Activated T-helper 2 cell treated with anti-CD3 and anti-CD28 coated beads, Interferon-gamma antibody, Interleukin-2, Interleukin-4, amounts not matched to agents 10 μg/mL and 5 μg/mL and 100 μg/mL, durations not matched to agents 14 hours and 24 hours and 36 hours (primary cell): Measurements from ENCODE around the gene TRHDE. TPM values are rescaled to one million over a fixed set of nuclear protein-coding genes. Genes with fewer than 3 reads are reported as not detected.

Source experiments
- DNase-seq: peaks from one replicate; pipeline ENCODE4 v3.0.0; 2021; ENCODE audit warnings: low spot score
- H3K27ac Mint-ChIP-seq: one replicate; pipeline ENCODE4 v1.8.0; 2021; ENCODE audit warnings: mixed read lengths
- H3K27me3 Mint-ChIP-seq: one replicate; pipeline ENCODE4 v1.8.0; 2021; ENCODE audit warnings: low read depth, mixed read lengths
- H3K36me3 Mint-ChIP-seq: one replicate; pipeline ENCODE4 v1.8.0; 2021; ENCODE audit warnings: low read depth, mixed read lengths
- H3K4me1 Mint-ChIP-seq: one replicate; pipeline ENCODE4 v1.8.0; 2021; ENCODE audit warnings: low read depth, mixed read lengths
- H3K4me3 Mint-ChIP-seq: one replicate; pipeline ENCODE4 v1.8.0; 2021; ENCODE audit warnings: low read depth, mild to moderate bottlenecking, moderate library complexity, mixed read lengths
- H3K9me3 Mint-ChIP-seq: one replicate; pipeline ENCODE4 v1.8.0; 2021; ENCODE audit warnings: mixed read lengths
- intact Hi-C: fragments of 100-400 bp; cut with micrococcal nuclease; formaldehyde crosslinking; loops from one replicate; pipeline ENCODE4 v1.15.1; 2023
- total RNA-seq: library from RNA; stranded (reverse); gene quantifications from 2 replicates; pipeline ENCODE4 v1.2.3, GENCODE V29; 2022

Gene TRHDE
- total RNA-seq, 1 donor from 2014 or later = not detected

- H3K36me3 Mint-ChIP-seq = no peaks in the 10 kb centered on the region
- H3K27ac Mint-ChIP-seq = no peak overlapping the region
- no peaks in the 10 kb centered on the region for H3K27me3 Mint-ChIP-seq
- intact Hi-C loops = no loop called here
- no peak overlapping the region for H3K4me3 Mint-ChIP-seq
- no peak for DNase-seq
- H3K4me1 Mint-ChIP-seq = no peaks in the 10 kb centered on the region
- H3K9me3 Mint-ChIP-seq = peaks cover 19% of the 10 kb centered on the region
Measured at GRCh38 chr12:72434999-72435398, 162.8 kb downstream of the TRHDE start.

GRCh38 chr12:72442217-72442616 lies 170.0 kb downstream of the TRHDE start:
- intact Hi-C loops = no loop called here
- H3K4me1 Mint-ChIP-seq = no peaks in the 10 kb centered on the region
- no peak overlapping the region for H3K27ac Mint-ChIP-seq
- H3K9me3 Mint-ChIP-seq = peaks cover 31% of the 10 kb centered on the region
- no peak for DNase-seq
- H3K36me3 Mint-ChIP-seq = no peaks in the 10 kb centered on the region
- no peaks in the 10 kb centered on the region for H3K27me3 Mint-ChIP-seq
- no peak overlapping the region for H3K4me3 Mint-ChIP-seq

DNA sequence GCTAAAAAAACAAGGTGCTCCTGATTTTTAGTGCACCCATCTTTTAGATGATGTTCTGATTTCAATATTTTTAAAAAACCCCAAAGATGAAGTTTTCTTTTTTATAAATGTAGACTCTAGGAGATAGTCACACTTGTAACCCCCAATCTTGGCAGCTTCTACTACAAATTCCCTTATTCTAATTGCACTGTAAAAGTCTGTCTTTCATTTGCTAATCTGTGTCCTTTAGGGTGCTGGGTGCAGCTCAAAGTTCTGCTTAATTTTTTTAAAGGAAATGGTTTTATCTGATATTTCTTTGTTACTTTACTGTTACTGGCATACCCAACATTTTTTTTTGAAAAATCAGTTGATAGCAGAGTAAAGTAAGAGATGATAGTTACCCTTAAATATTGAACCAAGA lies 172.0 kb downstream of the TRHDE start:
- intact Hi-C loops = no loop called here
- no peaks in the 10 kb centered on the region for H3K36me3 Mint-ChIP-seq
- no peaks in the 10 kb centered on the region for H3K4me1 Mint-ChIP-seq
- H3K9me3 Mint-ChIP-seq = peaks cover 19% of the 10 kb centered on the region
- no peak for DNase-seq
- H3K4me3 Mint-ChIP-seq = no peak overlapping the region
- no peaks in the 10 kb centered on the region for H3K27me3 Mint-ChIP-seq
- H3K27ac Mint-ChIP-seq = no peak overlapping the region

- no peaks in the 10 kb centered on the region for H3K27me3 Mint-ChIP-seq
- peaks cover 16% of the 10 kb centered on the region for H3K9me3 Mint-ChIP-seq
- H3K4me1 Mint-ChIP-seq = no peaks in the 10 kb centered on the region
- no peak overlapping the region for H3K4me3 Mint-ChIP-seq
- no peak for DNase-seq
- no peak overlapping the region for H3K27ac Mint-ChIP-seq
- intact Hi-C loops = no loop called here
- H3K36me3 Mint-ChIP-seq = no peaks in the 10 kb centered on the region
Measured at GRCh38 chr12:72444566-72444965, 172.4 kb downstream of the TRHDE start.

- H3K36me3 Mint-ChIP-seq = no peaks in the 10 kb centered on the region
- H3K27me3 Mint-ChIP-seq = no peaks in the 10 kb centered on the region
- H3K4me3 Mint-ChIP-seq = no peak overlapping the region
- H3K27ac Mint-ChIP-seq = no peak overlapping the region
- H3K4me1 Mint-ChIP-seq = no peaks in the 10 kb centered on the region
- no peak for DNase-seq
- H3K9me3 Mint-ChIP-seq = peaks cover 14% of the 10 kb centered on the region
- intact Hi-C loops = no loop called here
Measured at GRCh38 chr12:72448089-72448488, 175.9 kb downstream of the TRHDE start.

DNA sequence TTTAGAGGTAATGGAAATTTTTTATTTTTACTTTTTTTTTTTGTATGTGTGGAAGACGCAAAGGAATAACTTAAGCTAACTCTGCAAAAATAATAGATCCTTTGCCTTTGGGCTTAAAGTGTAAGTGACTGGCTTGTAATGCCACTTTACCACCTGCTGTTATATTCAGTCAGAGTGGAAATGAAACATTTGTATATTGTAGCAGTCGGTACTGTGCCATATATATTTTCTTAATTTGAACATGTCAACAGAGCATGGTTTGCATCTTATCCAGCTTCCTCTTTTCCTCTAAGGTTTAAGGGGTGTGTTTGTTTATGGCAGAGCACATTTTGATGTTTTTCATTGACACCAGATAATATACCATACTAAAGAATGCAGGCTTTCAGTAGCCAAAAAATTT lies 176.6 kb downstream of the TRHDE start:
- H3K27ac Mint-ChIP-seq = no peak overlapping the region

GRCh38 chr12:72453066-72453465 lies 180.9 kb downstream of the TRHDE start:
- intact Hi-C loops = no loop called here
- Mint-ChIP-seq H3K27ac (no peak overlapping the region), H3K4me1 (no peaks in the 10 kb centered on the region), H3K27me3 (no peaks in the 10 kb centered on the region), H3K9me3 (peaks cover 13% of the 10 kb centered on the region), H3K4me3 (no peak overlapping the region), H3K36me3 (no peaks in the 10 kb centered on the region)
- DNase-seq = no peak

More for the DNA sequence above, 176.6 kb downstream of the TRHDE start:
- no peaks in the 10 kb centered on the region for H3K36me3 Mint-ChIP-seq
- H3K27me3 Mint-ChIP-seq = no peaks in the 10 kb centered on the region
- intact Hi-C loops = no loop called here
- no peaks in the 10 kb centered on the region for H3K4me1 Mint-ChIP-seq
- H3K4me3 Mint-ChIP-seq = no peak overlapping the region
- H3K9me3 Mint-ChIP-seq = peaks cover 17% of the 10 kb centered on the region
- no peak for DNase-seq

DNA sequence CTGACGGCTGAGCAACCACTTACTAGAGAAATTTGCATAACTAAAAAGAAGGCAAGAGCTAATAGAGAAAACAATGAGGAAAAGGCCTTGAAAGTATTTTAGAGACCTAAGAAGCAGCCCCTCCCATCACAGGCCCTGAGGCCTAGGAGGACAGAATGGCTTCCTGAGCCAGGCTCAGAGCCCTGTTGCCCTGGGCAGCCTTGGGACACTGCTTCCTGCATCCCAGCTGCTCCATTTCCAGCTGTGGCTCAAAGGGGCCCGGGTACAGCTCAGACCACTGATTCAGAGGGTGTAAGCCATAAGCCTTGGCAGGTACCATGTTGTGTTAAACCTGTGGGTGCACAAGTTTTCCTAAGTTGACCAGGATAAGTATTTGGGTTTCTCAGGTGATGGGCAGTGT lies 181.4 kb downstream of the TRHDE start:
- Mint-ChIP-seq H3K4me3 (no peak overlapping the region), H3K36me3 (no peaks in the 10 kb centered on the region), H3K9me3 (peaks cover 13% of the 10 kb centered on the region), H3K27ac (no peak overlapping the region), H3K4me1 (no peaks in the 10 kb centered on the region), H3K27me3 (no peaks in the 10 kb centered on the region)
- intact Hi-C loops = no loop called here
- DNase-seq = no peak

- H3K4me3 Mint-ChIP-seq = no peak overlapping the region
- H3K9me3 Mint-ChIP-seq = peaks cover 4% of the 10 kb centered on the region
- H3K27ac Mint-ChIP-seq = no peak overlapping the region
- no peak for DNase-seq
- H3K27me3 Mint-ChIP-seq = no peaks in the 10 kb centered on the region
- no peaks in the 10 kb centered on the region for H3K4me1 Mint-ChIP-seq
- intact Hi-C loops = no loop called here
- H3K36me3 Mint-ChIP-seq = no peaks in the 10 kb centered on the region
Measured at GRCh38 chr12:72464471-72464870, 192.3 kb downstream of the TRHDE start.

- H3K4me1 Mint-ChIP-seq = no peaks in the 10 kb centered on the region
- no peak overlapping the region for H3K27ac Mint-ChIP-seq
- no peak overlapping the region for H3K4me3 Mint-ChIP-seq
- no peaks in the 10 kb centered on the region for H3K27me3 Mint-ChIP-seq
- intact Hi-C loops = no loop called here
- no peaks in the 10 kb centered on the region for H3K36me3 Mint-ChIP-seq
- no peak for DNase-seq
- H3K9me3 Mint-ChIP-seq = peaks cover 4% of the 10 kb centered on the region
Measured at GRCh38 chr12:72465155-72465554, 193.0 kb downstream of the TRHDE start.

DNA sequence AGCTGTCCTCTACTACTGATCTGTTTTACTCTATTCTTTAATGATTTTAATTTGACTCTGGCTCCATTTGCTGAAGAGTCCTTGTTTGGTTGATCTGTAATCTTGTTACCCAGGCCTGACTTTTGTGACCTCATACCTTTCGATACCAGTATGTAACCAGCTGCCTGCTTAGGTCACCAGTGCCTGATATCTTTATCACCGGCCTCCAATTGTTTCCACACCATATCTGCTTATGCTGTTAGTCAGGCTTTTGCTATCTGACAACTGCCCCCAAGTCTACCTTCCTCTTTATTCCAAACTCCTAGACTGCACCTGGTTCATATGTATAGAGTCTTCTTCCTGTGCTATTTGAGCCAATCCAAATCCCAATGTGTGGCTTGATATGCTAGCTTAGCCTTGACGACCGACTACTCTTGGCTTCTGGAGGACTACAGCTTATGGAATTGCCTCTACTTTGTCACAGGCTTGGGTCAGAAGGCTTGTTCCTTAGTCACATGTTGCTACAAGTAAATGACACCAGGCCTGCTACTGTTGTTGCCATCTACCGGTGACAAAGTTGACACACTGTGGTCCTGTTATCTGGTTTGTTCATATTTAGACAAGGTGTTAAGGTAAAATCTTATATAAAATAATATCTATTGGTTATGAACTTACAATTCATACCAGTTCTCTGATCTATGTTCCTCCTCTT lies 193.9 kb downstream of the TRHDE start:
- Mint-ChIP-seq H3K4me3 (no peak overlapping the region), H3K4me1 (no peaks in the 10 kb centered on the region), H3K27ac (no peak overlapping the region), H3K27me3 (no peaks in the 10 kb centered on the region), H3K36me3 (no peaks in the 10 kb centered on the region), H3K9me3 (peaks cover 4% of the 10 kb centered on the region)
- intact Hi-C loops = no loop called here
- no peak for DNase-seq

DNA sequence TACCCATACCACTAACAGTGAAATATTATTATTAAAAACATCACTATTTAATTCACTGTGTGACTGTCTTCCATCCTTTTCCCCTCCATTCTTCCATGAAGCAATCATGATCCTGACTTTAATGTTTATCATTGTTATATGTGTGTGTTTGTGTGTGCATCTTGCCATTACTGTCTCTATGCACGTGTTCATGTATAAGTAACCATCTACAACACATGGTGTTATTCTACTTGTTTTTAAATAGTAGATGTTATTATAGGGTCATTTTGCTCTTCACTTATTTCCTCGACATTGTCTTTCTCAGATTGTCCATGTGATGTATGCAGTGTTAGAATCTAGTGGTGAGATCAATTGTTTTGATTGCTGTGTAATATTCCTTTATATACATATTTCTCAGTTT lies 195.8 kb downstream of the TRHDE start:
- Mint-ChIP-seq H3K27ac (no peak overlapping the region), H3K9me3 (peaks cover 4% of the 10 kb centered on the region), H3K4me1 (no peaks in the 10 kb centered on the region), H3K36me3 (no peaks in the 10 kb centered on the region), H3K27me3 (no peaks in the 10 kb centered on the region), H3K4me3 (no peak overlapping the region)
- intact Hi-C loops = no loop called here
- no peak for DNase-seq

GRCh38 chr12:72468505-72468904 lies 196.3 kb downstream of the TRHDE start:
- Mint-ChIP-seq H3K4me1 (no peaks in the 10 kb centered on the region), H3K27ac (no peak overlapping the region), H3K4me3 (no peak overlapping the region), H3K27me3 (no peaks in the 10 kb centered on the region), H3K9me3 (peaks cover 4% of the 10 kb centered on the region), H3K36me3 (no peaks in the 10 kb centered on the region)
- intact Hi-C loops = no loop called here
- no peak for DNase-seq

DNA sequence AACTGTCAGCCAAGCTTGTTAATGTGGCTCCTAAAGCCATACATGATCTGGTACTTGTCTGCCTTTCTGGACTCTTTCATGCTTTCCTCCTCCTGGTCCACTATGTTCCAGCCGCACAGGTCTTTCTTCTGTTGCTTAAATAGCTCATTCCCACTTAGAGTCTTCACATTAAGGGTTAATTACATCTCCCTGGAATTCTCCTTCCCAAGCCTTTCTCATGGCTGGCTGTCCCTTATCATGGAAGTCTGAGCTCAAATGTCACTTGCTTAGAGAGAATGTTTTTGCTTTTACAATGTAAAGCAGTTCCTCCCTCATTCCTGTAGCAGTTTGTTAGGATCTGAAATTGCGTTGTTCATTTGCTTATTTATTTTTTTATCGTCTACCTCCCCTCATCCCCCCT lies 199.6 kb downstream of the TRHDE start:
- Mint-ChIP-seq H3K4me3 (no peak overlapping the region), H3K4me1 (no peaks in the 10 kb centered on the region), H3K27me3 (no peaks in the 10 kb centered on the region), H3K27ac (no peak overlapping the region), H3K9me3 (peaks cover 4% of the 10 kb centered on the region), H3K36me3 (no peaks in the 10 kb centered on the region)
- no peak for DNase-seq
- intact Hi-C loops = no loop called here
